HG03196 (cell line): Measurements from ENCODE around the gene ENDOU.
"Not testable (repeated sequence)": the region's sequence is repeated elsewhere in the genome, so short reads cannot be mapped to it uniquely, and the experiment has no call there.

Source experiments
- ATAC-seq: cut with Tn5 transposase; IDR thresholded peaks from one replicate; pipeline ENCODE4 v1.9.1; 2021; ENCODE audit not compliant: unreplicated experiment

The ENDOU gene

DNA sequence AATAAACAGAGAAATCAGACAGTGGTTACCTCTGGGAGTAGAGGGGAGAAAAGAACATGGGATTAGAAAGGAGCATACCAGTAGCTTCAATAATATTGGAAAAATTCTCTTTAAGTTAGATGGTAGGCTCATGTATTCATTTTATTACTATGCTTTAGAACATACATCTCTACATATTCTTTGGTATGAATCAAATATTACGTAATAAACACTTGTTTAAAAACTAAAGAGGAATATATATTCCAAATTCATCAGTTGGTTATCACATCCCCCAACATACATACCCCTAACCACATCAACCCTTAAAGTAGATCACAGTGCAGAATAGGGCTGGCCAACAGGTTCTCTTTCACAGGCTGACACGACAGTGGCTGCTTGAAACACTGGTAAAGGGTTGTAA lies 25.0 kb downstream of the ENDOU start:
- ATAC-seq: no peak

DNA sequence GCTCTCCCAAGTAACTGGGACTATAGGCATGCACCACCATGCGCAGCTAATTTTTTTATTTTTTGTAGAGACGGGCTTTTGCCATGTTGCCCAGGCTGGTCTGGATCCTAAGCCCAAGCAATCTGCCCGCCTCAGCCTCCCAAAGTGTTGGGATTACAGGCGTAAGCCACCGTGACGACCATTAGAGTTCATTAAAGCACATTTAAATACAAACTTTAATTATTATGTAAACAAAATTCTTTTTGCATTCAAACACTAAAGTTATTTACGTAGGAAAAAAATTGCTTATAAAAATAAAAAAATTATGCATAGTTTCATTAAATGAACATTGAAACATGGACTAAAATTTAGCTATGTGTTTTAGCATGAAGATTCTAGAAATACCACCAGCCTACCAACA lies 26.7 kb downstream of the ENDOU start:
- no peak for ATAC-seq

DNA sequence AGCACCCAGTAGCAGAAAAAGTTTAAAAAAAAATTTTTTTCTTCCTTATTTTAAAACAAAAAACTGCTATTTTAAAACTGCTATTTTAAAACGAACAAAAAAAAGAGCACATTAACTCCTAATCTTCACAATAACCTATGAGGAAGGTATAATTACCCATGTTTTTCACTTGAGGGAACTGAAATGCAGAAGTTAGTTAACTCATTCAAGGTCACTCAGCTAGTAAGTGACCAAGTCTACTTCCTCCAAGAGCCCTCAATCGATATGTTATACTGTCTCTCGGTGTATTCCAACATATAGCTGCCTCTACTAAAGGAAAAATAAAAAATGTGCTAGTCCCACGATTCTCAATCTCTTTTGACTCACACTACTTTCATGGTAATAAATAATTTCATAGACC lies 27.2 kb downstream of the ENDOU start:
- no peak for ATAC-seq

DNA sequence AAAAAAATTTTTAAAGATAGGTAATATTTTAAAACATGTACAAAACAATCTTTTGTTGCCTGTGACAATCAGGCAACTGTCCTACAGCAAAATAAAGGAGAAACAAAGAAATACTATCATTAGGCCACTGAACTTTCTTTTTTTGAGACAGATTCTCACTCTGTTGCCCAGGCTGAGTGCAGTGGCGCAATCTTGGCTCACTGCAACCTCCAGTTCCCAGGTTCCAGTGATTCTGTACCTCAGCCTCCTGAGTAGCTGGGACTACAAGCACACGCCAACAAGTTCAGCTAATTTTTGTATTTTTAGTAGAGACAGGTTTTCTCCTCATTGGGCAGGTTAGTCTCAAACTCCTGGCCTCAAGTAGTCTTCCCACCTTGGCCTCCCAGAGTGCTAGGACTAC lies 36.1 kb downstream of the ENDOU start:
- no peak for ATAC-seq

DNA sequence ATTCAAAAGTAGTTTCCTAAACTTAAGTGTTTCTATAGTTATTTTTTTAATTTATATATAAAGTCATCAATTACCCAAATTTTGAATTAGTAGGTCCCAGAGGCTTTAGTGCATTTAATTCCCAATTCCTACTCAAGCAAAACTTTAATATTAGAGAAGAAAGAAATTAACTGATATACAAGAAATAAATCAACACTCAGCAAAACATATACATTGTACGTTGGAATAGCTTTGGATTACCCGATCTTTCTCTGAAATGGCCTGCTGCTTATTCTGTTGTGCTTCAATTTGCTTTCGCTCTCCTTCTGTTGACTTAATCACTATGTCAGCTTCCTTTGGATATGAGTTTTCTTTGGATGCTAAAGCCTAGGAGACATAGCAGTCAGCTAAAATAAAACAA lies 37.7 kb downstream of the ENDOU start:
- no peak for ATAC-seq

DNA sequence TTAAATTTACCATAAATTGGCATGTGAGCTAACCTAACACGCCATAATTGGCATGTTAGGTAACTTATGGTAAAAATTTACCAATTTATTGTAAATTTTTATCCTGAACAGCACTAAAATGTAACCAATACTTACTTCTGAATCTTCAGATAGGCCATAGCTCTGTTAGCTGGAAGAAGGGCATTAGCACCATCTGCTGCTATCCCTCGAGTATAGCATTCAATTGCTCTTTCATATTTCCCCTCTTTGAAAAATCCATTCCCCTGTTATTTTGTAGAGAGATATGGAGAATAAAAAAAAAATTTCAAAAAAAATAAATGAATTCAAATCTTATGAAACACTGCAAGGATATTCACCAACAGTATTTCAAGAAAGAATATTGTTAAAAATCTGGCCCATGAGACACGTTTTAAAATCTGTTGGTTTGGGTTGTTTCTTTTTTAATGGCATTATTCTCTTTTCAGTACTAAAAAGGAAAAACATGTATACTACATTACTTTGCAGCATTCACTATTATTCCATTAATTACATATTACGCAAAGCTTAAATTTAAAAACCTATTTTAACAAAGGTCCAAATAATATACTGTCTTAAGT lies 38.5 kb downstream of the ENDOU start:
- no peak for ATAC-seq

DNA sequence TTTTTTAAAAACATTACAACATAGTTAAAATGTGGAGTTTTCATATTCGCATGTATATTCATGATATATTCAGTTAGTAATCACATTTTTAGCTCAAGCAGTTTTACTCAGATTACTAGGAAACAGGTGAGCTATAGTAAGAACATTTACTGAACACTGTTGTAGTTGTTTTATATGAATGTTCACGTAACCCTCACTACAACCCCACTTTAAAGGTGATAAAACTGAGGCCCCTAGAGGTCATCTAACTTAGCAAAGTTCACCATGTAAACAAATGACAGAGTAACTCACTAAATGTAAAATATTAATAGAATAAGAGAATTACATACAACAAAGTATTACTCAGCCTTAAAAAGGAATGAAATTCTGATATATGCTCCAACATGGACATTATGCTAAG lies 45.5 kb downstream of the ENDOU start:
- no peak for ATAC-seq

DNA sequence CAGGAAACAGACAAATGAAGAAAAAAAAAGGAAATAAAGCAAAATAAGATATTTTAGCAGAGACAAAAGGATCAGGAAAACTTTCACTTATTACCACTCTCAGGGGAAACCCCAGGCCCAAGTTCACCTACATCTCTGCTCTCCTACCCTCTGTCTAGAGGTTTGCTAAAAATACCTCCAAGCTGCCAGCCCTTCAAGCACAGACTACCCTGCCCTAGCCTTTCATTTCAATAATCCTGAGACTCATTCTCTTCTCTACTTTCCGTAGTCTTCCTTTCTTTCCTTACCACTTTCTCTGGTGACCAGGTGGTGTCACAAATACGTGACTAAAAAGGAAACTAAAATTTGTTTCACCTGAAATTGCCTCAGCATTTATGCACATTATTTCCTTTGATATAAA lies 53.2 kb downstream of the ENDOU start:
- no peak for ATAC-seq

DNA sequence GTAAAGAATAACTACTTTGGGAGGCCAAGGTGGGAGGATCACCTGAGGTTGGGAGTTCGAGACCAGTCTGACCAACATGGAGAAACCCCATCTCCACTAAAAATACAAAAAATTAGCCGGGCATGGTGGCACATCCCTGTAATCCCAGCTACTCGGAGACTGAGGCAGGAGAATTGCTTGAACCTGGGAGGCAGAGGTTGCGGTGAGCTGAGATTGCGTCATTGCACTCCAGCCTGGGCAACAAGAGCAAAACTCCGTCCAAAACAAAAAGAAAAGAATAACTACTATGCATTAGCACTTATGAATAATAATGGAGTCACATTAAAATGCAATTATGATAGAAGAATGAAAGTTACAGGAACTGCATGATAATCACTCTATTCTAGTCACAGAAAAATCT lies 57.4 kb downstream of the ENDOU start:
- not testable (repeated sequence) for ATAC-seq
